HepG2 (cell line): Measurements from ENCODE around the gene NOTUM. TPM values are rescaled to one million over a fixed set of nuclear protein-coding genes. Genes with fewer than 3 reads are reported as not detected.
A peak's percentile ranks its signal among the peaks of the same experiment; 100 is the strongest.

Experiments used
- ATM ChIP-seq: fragments of 450-650 bp; IDR thresholded peaks from 2 replicates; pipeline ENCODE4 v1.7.1; 2017; ENCODE audit warnings: mild to moderate bottlenecking, borderline replicate concordance
- CBX1 ChIP-seq: IDR thresholded peaks from one replicate; pipeline ENCODE4 v1.6.1; 2016; ENCODE audit warnings: antibody characterized with exemption, low read depth
- CBX5 ChIP-seq: sonication (generic); formaldehyde crosslinking; IDR thresholded peaks from 2 replicates; pipeline ENCODE4 v1.4.0; 2020; ENCODE audit warnings: missing genetic modification reagents, borderline replicate concordance
- CHCHD3 ChIP-seq: sonication (generic); formaldehyde crosslinking; IDR thresholded peaks from 2 replicates; pipeline ENCODE4 v1.8.0; 2022; ENCODE audit warnings: mild to moderate bottlenecking, missing genetic modification reagents, moderate library complexity
- EHMT2 ChIP-seq: fragments of 200-600 bp; sonication (generic); IDR thresholded peaks from 2 replicates; pipeline ENCODE4 v1.7.0; 2017; ENCODE audit warnings: antibody characterized with exemption, low read depth, low read length, borderline replicate concordance
- HMGA1 ChIP-seq: sonication (generic); formaldehyde crosslinking; conservative IDR thresholded peaks from 2 replicates; pipeline ENCODE4 v1.4.0; 2020; ENCODE audit warnings: missing genetic modification reagents
- POGZ ChIP-seq: sonication (generic); formaldehyde crosslinking; IDR thresholded peaks from 2 replicates; pipeline ENCODE4 v1.4.0; 2020; ENCODE audit warnings: mild to moderate bottlenecking, missing genetic modification reagents
- PRDM4 ChIP-seq: sonication (generic); formaldehyde crosslinking; IDR thresholded peaks from 2 replicates; pipeline ENCODE4 v1.9.0; 2021; ENCODE audit warnings: missing genetic modification reagents, borderline replicate concordance
- RFXANK ChIP-seq: IDR thresholded peaks from 2 replicates; pipeline ENCODE4 v1.6.1; 2016
- SMC3 ChIP-seq: IDR thresholded peaks from 2 replicates; pipeline ENCODE4 v1.6.1; 2011; ENCODE audit warnings: low read length, improper control_type of control experiment
- SRF ChIP-seq: IDR thresholded peaks from 2 replicates; pipeline ENCODE4 v1.6.1; 2011; ENCODE audit warnings: mild to moderate bottlenecking, low read depth, low read length, moderate library complexity
- THAP9 ChIP-seq: sonication (generic); formaldehyde crosslinking; IDR thresholded peaks from 2 replicates; pipeline ENCODE4; 2020; ENCODE audit warnings: missing genetic modification reagents, mild to moderate bottlenecking, borderline replicate concordance
- TOE1 ChIP-seq: sonication (generic); formaldehyde crosslinking; IDR thresholded peaks from 2 replicates; pipeline ENCODE4 v1.4.0; 2020; ENCODE audit warnings: mild to moderate bottlenecking, missing genetic modification reagents
- ZFYVE20 ChIP-seq: sonication (generic); formaldehyde crosslinking; IDR thresholded peaks from 2 replicates; pipeline ENCODE4 v1.8.0; 2023; ENCODE audit warnings: low read depth, mild to moderate bottlenecking, moderate library complexity, missing genetic modification reagents, borderline replicate concordance
- ZNF205 ChIP-seq: IDR thresholded peaks from 2 replicates; pipeline ENCODE4 v1.6.1; 2018; ENCODE audit warnings: missing biosample characterization, missing genetic modification reagents
- ZNF235 ChIP-seq: sonication (generic); formaldehyde crosslinking; IDR thresholded peaks from 2 replicates; pipeline ENCODE4 v1.8.1; 2023; ENCODE audit warnings: mild to moderate bottlenecking, missing genetic modification reagents, borderline replicate concordance
- ZNF292 ChIP-seq: sonication (generic); formaldehyde crosslinking; IDR thresholded peaks from 2 replicates; pipeline ENCODE4 v1.8.1; 2022; ENCODE audit warnings: mild to moderate bottlenecking, low read depth, missing genetic modification reagents, borderline replicate concordance
- ZNF513 ChIP-seq: sonication (generic); formaldehyde crosslinking; conservative IDR thresholded peaks from 2 replicates; pipeline ENCODE4 v1.5.0; 2020; ENCODE audit warnings: missing genetic modification reagents
- ZNF546 ChIP-seq: sonication (generic); formaldehyde crosslinking; conservative IDR thresholded peaks from 2 replicates; pipeline ENCODE4 v1.8.1; 2023; ENCODE audit warnings: mild to moderate bottlenecking, missing genetic modification reagents
- ZNF552 ChIP-seq: sonication (generic); formaldehyde crosslinking; IDR thresholded peaks from 2 replicates; pipeline ENCODE4 v1.9.0; 2022; ENCODE audit warnings: missing genetic modification reagents, mild to moderate bottlenecking, borderline replicate concordance
- ZNF605 ChIP-seq: sonication (generic); formaldehyde crosslinking; IDR thresholded peaks from 2 replicates; pipeline ENCODE4 v1.8.0; 2022; ENCODE audit warnings: mild to moderate bottlenecking, missing genetic modification reagents
- ZNF782 ChIP-seq: sonication (generic); formaldehyde crosslinking; IDR thresholded peaks from 2 replicates; pipeline ENCODE4 v1.4.0; 2020; ENCODE audit warnings: missing genetic modification reagents, mild to moderate bottlenecking, borderline replicate concordance
- polyA plus RNA-seq, 8 experiments: library from polyadenylated mRNA; depleted of rRNA in 3 of 8; stranded (reverse) in 7 of 8; unstranded in 1 of 8; fragments of >200 nt; fragmentation: Illumina TruSeq in 4 of 8; extraction: Trizol in 4 of 8; gene quantifications; 2 replicates each; pipeline versions ENCODE4 v1.2.1 to v1.2.3, GENCODE V29; 2011 to 2016; ENCODE audit warnings: low read depth in 4 of 8, missing spikeins in 1 of 8, mixed read lengths in 1 of 8; ENCODE audit not compliant: insufficient read depth in 1 of 8
- total RNA-seq, 5 experiments: library from RNA; depleted of rRNA; stranded (reverse); fragments of >200 nt; fragmentation: Illumina TruSeq; extraction: Trizol; gene quantifications; 2 replicates each; pipeline ENCODE4 v1.2.3, GENCODE V29; 2016; ENCODE audit warnings: low read depth in 1 of 5

NOTUM gene
- total and polyA plus RNA-seq, 2 of the 13 experiments (the other 11 are each of a cell fraction or from before 2014, with no cell fraction given), result 150 to 160 TPM

GRCh38 chr17:81995463-81996231, 34.7 kb upstream of the NOTUM start (continued):
- TF ChIP-seq HMGA1, result no peak
- no peak for TF ChIP-seq ZNF552 (CRISPR knock-in tag)
- peak; percentile 78 for TF ChIP-seq THAP9
- no peak for TF ChIP-seq SRF
- TF ChIP-seq EHMT2, result no peak
- TF ChIP-seq CHCHD3 (CRISPR knock-in tag), result 0 out of 2 replicates have a peak, but pooled peaks have one; percentile 88
- no peak for TF ChIP-seq ATM
- no peak for TF ChIP-seq ZNF292 (CRISPR knock-in tag)
- TF ChIP-seq RFXANK (CRISPR knock-in tag), result no peak
- TF ChIP-seq POGZ (CRISPR knock-in tag), result no peak
- peak; percentile 83; the same call in 1 of the 2 replicates for TF ChIP-seq CBX5 (CRISPR knock-in tag)
- peak; percentile 46; the same call in 1 of the 2 replicates for TF ChIP-seq ZFYVE20 (CRISPR knock-in tag)
- no peak; the same call in 1 of the 2 replicates for TF ChIP-seq ZNF205
- no peak for TF ChIP-seq ZNF513 (CRISPR knock-in tag)
- peak; percentile 43 for TF ChIP-seq CBX1
- TF ChIP-seq ZNF782 (CRISPR knock-in tag), result no peak; the same call in 1 of the 2 replicates
- no peak; the same call in 1 of the 2 replicates for TF ChIP-seq ZNF546 (CRISPR knock-in tag)
- no peak; the same call in 1 of the 2 replicates for TF ChIP-seq PRDM4 (CRISPR knock-in tag)
- TF ChIP-seq ZNF605 (CRISPR knock-in tag), result peak; percentile 60
- TF ChIP-seq SMC3, result no peak; the same call in 1 of the 2 replicates
- no peak for TF ChIP-seq ZNF235
- TF ChIP-seq TOE1 (CRISPR knock-in tag), result no peak
